Measurements from ENCODE around the gene PITX3.

Gene PITX3

GRCh38 chr10:102241444-102242117 is at the start of gene PITX3:
Gene PITX3, minus strand, starts transcription at chr10:102241512. Its CDS starts 9,432 bp downstream, at chr10:102232080.
- FAIRE-seq: peak; percentile 55

- no peak for FAIRE-seq
Measured at GRCh38 chr10:102289840-102290239, 48.5 kb upstream of the PITX3 start.

DNA sequence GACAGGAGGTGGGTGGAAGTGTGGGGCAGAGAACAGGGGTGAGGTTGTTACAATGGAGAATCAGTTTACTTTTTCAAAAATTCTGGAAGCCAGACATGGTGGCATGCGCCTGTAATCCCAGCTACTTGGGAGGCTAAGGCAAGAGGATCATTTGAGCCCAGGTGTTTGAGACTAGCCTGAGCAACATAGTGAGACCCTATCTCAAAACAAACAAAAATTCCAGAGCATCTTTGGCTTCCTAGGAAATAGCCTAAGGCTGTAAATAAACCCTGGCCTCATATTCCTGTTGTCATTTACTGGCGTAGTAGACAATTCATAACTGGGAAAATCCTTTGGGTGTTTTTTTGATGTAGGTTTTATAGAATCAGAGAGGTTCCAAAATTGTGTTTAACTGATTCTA is 48.0 kb upstream of the PITX3 start:
- FAIRE-seq: no peak

DNA sequence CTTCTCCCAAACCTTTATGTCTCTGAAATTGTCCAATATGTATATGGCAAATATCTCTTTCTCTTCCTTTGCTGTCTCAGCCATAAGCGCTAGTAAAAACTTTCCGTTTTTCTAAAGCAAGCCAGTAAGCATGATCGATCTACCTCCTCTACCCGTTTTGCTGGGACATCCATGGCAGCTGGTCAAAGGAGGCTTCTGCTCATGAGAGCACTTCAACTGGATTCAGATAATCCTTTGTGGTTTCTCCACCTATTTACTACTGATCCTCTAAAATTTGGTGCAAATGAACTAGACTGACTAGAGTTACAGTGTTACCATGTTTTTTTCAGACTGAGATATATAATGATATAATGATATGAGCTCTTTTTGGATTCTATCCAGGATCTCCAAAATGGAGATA is 46.7 kb upstream of the PITX3 start:
- no peak for FAIRE-seq

DNA sequence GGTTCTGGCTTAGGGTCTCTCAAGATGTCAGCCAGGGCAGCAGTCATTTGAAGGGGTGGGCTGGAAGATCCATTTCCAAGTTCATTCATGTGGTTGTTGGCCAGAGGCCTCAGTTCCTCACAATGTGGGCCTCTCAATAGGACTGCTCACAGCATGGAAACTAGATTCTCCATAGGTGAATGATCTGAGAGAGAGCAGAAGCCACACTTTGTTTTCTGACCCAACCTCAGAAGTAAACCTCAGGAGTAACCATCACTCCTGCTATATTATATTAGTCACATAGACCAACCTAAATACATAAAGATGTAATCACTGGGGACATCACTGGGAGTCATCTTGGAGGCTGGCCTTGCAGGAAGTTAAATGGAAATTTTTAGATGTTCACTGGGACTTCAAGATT is 46.2 kb upstream of the PITX3 start:
- FAIRE-seq: no peak

DNA sequence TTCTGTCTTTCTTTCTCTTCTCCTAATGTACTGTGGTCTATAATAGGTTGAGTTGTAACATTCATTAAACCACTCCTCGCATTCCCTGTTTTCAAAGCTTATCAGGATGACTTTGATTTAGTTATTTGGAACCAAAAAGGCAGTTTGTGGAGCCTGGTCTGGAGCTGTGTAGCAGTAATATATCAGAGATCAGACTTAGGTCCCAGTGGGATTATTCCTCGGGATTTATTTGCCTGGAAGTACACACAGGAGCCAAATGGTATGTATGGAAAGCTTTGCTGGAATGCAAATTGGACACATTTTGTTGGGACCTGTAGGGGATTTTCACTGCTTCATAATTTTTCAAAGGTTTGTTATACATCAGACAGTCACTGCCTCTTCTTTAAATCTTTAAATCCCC is 44.9 kb upstream of the PITX3 start:
- no peak for FAIRE-seq

GRCh38 chr10:102285133-102285532 is 43.8 kb upstream of the PITX3 start:
- FAIRE-seq: no peak

DNA sequence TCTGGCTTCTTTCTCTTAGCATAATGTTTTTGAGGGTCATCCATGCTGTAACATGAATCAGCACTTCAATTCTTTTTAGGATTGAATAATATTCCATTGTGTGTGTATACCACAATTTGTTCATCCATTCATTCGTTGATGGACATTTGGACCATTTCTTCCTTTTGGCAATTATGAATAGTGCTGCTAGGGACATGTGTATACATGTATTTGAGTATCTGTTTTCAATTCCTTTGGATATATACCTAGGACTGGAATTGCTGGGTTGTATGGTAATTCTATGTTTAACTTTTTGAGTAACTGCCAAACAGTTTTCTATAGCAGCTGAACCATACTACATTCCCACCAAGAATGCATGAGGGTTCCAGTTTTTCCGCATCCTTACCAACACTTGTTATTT is 43.2 kb upstream of the PITX3 start:
- FAIRE-seq: no peak

- no peak for FAIRE-seq
Measured at GRCh38 chr10:102283890-102284289, 42.6 kb upstream of the PITX3 start.

GRCh38 chr10:102283488-102283887 is 42.2 kb upstream of the PITX3 start:
- FAIRE-seq: no peak

- no peak for FAIRE-seq
Measured at GRCh38 chr10:102281102-102281487, 39.8 kb upstream of the PITX3 start.

GRCh38 chr10:102280397-102281101 is 39.2 kb upstream of the PITX3 start:
- no peak for FAIRE-seq

DNA sequence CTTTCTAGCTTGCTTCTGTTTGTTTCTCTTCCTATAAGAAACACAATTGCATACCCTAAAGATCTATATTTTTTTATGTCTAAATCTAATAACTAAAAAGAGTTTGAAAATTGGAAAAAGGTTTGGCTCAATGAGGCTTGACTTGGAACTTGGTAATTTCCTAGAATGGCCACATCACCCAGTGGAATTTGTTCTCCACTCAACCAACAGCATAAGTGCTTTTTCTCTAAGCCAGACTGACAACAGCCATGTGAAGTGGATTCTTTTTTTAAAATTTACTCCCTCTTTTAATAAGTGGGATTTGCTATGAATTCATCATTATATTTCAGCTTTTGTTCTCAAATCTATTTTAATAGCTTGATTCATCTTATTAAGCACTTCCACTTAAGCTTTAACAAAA is 37.8 kb upstream of the PITX3 start:
- FAIRE-seq: no peak

- no peak for FAIRE-seq
Measured at GRCh38 chr10:102275343-102275742, 34.0 kb upstream of the PITX3 start.

- FAIRE-seq: no peak
Measured at GRCh38 chr10:102274062-102274461, 32.8 kb upstream of the PITX3 start.

DNA sequence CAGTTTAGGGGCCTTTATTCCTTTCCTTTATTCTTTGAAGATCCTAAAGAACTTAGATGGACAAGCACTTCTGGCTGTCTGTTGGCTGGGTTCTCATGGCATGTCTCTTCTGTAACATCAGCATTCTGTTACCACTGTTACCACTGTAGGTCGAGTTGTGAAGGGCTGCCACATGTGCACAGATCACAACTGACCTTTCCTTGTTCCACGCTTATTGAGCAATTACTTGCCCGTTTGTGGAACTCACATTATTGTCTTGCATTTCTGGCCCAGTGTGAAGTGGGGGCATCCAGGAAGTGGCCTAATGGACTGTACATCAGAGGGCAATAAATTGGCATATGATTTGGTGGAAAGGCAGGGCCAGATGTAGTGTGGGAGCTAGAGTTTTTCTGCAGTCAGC is 27.7 kb upstream of the PITX3 start:
- FAIRE-seq: no peak

DNA sequence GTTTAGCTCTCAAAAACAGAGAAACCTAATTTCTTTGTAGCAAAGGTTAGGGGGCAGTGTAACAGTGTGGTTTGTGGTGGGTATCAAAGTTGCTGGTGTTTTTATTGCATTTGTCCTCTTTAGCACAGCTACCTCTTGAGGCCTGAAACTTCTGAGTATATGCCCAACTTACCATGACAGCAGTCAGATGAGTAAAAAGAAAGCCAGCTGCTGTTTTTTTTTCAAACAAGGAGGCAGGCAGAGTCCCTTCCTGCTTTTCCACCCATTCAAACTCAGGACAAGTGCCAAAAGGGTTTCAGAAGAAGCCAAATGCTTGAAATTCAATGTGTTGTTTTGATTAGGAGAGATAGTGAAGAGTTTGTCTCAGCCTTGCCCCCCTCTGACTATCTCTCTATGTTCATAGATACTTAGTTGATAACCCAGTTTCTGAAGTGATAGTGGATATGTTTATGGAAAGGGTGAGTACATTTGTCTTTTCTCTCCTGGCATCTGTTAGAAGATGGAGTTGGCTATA is 27.1 kb upstream of the PITX3 start:
- FAIRE-seq: no peak

- FAIRE-seq: no peak
Measured at GRCh38 chr10:102267748-102268147, 26.4 kb upstream of the PITX3 start.

- no peak for FAIRE-seq
Measured at GRCh38 chr10:102266670-102267069, 25.4 kb upstream of the PITX3 start.

GRCh38 chr10:102264371-102264770 is 23.1 kb upstream of the PITX3 start:
- no peak for FAIRE-seq

DNA sequence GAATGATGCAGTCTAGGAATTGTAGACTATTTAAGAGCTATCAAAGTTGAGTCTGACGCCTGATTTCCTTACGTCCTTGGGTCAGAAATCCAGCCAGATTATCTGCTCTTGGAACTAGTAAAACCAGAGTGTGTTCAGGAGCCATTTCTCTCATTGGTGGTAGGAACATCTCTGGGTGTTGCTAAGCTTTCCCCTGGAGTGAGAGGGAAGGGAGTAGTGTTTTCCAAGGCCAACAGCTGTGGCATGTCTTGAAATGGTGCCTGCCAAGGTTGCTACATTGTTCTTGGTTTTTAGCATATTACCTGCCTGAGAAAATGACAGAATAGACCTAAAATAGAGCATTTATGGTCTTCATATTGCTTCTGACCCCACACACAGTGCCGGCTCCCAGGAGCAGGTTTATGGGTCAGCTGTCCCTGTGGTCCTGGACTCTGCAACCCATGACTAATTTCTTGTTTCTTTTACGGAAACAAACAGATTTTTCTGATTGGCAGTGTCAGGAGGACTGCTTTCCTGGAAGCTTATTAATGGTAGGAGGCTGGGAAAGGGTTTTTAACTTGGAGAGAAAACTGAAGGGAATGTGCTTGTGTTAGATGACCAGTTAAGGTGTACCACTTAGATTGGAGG is 21.5 kb upstream of the PITX3 start:
- no peak for FAIRE-seq

DNA sequence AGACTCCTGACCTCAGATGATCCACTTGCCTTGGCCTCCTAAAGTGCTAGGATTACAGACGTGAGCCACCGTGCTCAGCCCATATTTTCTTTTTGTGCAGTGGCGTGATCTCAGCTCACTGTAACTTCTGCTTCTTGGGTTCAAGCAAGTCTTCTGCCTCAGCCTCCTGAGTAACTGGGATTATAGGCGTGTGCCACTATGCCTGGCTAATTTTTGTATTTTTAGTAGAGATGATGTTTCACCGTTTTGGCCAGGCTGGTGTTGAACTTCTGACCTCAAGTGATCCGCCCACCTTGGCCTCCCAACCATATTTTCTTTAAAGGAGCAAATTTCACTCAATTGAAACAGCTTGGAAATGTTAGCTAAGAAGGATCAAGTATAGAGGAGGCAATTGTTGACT is 20.5 kb upstream of the PITX3 start:
- FAIRE-seq: no peak

GRCh38 chr10:102261196-102261595 is 19.9 kb upstream of the PITX3 start:
- no peak for FAIRE-seq

DNA sequence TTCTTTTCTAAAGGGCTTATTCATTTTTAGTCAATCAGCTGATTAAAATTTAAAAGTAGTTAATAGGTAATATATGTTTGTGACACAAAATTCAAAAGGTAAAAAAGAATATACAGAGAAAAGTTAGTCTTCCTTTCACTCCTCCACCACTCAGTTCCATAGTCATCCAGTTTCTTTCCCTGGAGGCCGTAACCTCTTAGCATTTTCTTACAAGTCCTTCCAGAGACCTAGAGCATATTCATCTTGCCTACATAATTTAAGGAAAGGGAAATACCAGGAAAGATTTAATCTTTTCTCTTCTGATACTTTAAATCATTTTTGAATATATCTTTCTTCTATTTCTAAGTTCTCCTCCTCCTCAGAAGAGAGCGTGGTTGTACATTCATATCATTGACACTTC is 14.1 kb upstream of the PITX3 start:
- no peak for FAIRE-seq
